HepG2 (cell line): ENCODE results near the gene BTK. TPM values are rescaled to one million over a fixed set of nuclear protein-coding genes. Genes with fewer than 3 reads are reported as not detected.

Experiments
- ATAD3A ChIP-seq: sonication (generic); formaldehyde crosslinking; IDR thresholded peaks from 2 replicates; pipeline ENCODE4 v1.4.0; 2020; ENCODE audit warnings: missing genetic modification reagents
- FOXJ3 ChIP-seq: sonication (generic); formaldehyde crosslinking; IDR thresholded peaks from 2 replicates; pipeline ENCODE4 v1.4.0; 2020; ENCODE audit warnings: missing genetic modification reagents, mild to moderate bottlenecking, borderline replicate concordance
- KAT7 ChIP-seq: IDR thresholded peaks from 2 replicates; pipeline ENCODE4 v1.6.1; 2018; ENCODE audit warnings: borderline replicate concordance, missing compliant biosample characterization
- MEIS2 ChIP-seq: sonication (generic); formaldehyde crosslinking; IDR thresholded peaks from 2 replicates; pipeline ENCODE4 v1.9.0; 2021; ENCODE audit warnings: mild to moderate bottlenecking, missing genetic modification reagents
- PPARG ChIP-seq: conservative IDR thresholded peaks from 2 replicates; pipeline ENCODE4 v1.6.1; 2016; ENCODE audit warnings: missing biosample characterization, missing genetic modification reagents
- SALL2 ChIP-seq: sonication (generic); formaldehyde crosslinking; IDR thresholded peaks from 2 replicates; pipeline ENCODE4 v1.8.1; 2023; ENCODE audit warnings: mild to moderate bottlenecking, missing genetic modification reagents, inconsistent platforms
- SMAD3 ChIP-seq: sonication (generic); formaldehyde crosslinking; IDR thresholded peaks from 2 replicates; pipeline ENCODE4 v1.4.0; 2020; ENCODE audit warnings: missing genetic modification reagents
- SMARCE1 ChIP-seq: fragments of 450-650 bp; IDR thresholded peaks from 2 replicates; pipeline ENCODE4 v1.6.1; 2017; ENCODE audit warnings: borderline replicate concordance
- TGIF2 ChIP-seq: IDR thresholded peaks from 2 replicates; pipeline ENCODE4 v1.6.1; 2016; ENCODE audit warnings: control low read depth, missing compliant biosample characterization
- TOE1 ChIP-seq: sonication (generic); formaldehyde crosslinking; IDR thresholded peaks from 2 replicates; pipeline ENCODE4 v1.4.0; 2020; ENCODE audit warnings: mild to moderate bottlenecking, missing genetic modification reagents
- ZMYM3 ChIP-seq: sonication (generic); formaldehyde crosslinking; IDR thresholded peaks from 2 replicates; pipeline ENCODE4 v1.5.1; 2020; ENCODE audit warnings: mild to moderate bottlenecking, missing genetic modification reagents
- ZNF317 ChIP-seq: sonication (generic); formaldehyde crosslinking; IDR thresholded peaks from 2 replicates; pipeline ENCODE4 v1.5.0; 2020; ENCODE audit warnings: mild to moderate bottlenecking, missing genetic modification reagents
- ZNF382 ChIP-seq: sonication (generic); formaldehyde crosslinking; IDR thresholded peaks from 2 replicates; pipeline ENCODE4 v1.5.0; 2020; ENCODE audit warnings: missing genetic modification reagents, mild to moderate bottlenecking, borderline replicate concordance
- ZNF451 ChIP-seq: sonication (generic); formaldehyde crosslinking; IDR thresholded peaks from 2 replicates; pipeline ENCODE4 v1.5.0; 2020; ENCODE audit warnings: mild to moderate bottlenecking, missing genetic modification reagents
- ZNF878 ChIP-seq: sonication (generic); formaldehyde crosslinking; IDR thresholded peaks from 2 replicates; pipeline ENCODE4 v1.8.1; 2023; ENCODE audit warnings: mild to moderate bottlenecking, missing genetic modification reagents, moderate library complexity
- polyA plus RNA-seq, 8 experiments: library from polyadenylated mRNA; depleted of rRNA in 3 of 8; stranded (reverse) in 7 of 8; unstranded in 1 of 8; fragments of >200 nt; fragmentation: Illumina TruSeq in 4 of 8; extraction: Trizol in 4 of 8; gene quantifications; 2 replicates each; pipeline versions ENCODE4 v1.2.1 to v1.2.3, GENCODE V29; 2011 to 2016; ENCODE audit warnings: low read depth in 4 of 8, missing spikeins in 1 of 8, mixed read lengths in 1 of 8; ENCODE audit not compliant: insufficient read depth in 1 of 8
- total RNA-seq, 5 experiments: library from RNA; depleted of rRNA; stranded (reverse); fragments of >200 nt; fragmentation: Illumina TruSeq; extraction: Trizol; gene quantifications; 2 replicates each; pipeline ENCODE4 v1.2.3, GENCODE V29; 2016; ENCODE audit warnings: low read depth in 1 of 5
- TF ChIP-seq, protein P1 (sequence below): sonication (generic); formaldehyde crosslinking; IDR thresholded peaks from 2 replicates; pipeline ENCODE4 v1.5.1; 2020; ENCODE audit warnings: mild to moderate bottlenecking, missing genetic modification reagents, moderate library complexity
- TF ChIP-seq, protein P2 (sequence below): sonication (generic); formaldehyde crosslinking; IDR thresholded peaks from 2 replicates; pipeline ENCODE4 v1.4.0; 2020; ENCODE audit warnings: missing genetic modification reagents, borderline replicate concordance
- TF ChIP-seq, protein P3 (sequence below): sonication (generic); formaldehyde crosslinking; IDR thresholded peaks from 2 replicates; pipeline ENCODE4 v1.4.0; 2020; ENCODE audit warnings: missing genetic modification reagents
- TF ChIP-seq, protein P4 (sequence below): IDR thresholded peaks from 2 replicates; pipeline ENCODE4 v1.6.1; 2016; ENCODE audit warnings: low read depth, borderline replicate concordance

BTK gene
- total and polyA plus RNA-seq, 2 of the 13 experiments (the other 11 are each of a cell fraction or from before 2014, with no cell fraction given), result not detected

DNA sequence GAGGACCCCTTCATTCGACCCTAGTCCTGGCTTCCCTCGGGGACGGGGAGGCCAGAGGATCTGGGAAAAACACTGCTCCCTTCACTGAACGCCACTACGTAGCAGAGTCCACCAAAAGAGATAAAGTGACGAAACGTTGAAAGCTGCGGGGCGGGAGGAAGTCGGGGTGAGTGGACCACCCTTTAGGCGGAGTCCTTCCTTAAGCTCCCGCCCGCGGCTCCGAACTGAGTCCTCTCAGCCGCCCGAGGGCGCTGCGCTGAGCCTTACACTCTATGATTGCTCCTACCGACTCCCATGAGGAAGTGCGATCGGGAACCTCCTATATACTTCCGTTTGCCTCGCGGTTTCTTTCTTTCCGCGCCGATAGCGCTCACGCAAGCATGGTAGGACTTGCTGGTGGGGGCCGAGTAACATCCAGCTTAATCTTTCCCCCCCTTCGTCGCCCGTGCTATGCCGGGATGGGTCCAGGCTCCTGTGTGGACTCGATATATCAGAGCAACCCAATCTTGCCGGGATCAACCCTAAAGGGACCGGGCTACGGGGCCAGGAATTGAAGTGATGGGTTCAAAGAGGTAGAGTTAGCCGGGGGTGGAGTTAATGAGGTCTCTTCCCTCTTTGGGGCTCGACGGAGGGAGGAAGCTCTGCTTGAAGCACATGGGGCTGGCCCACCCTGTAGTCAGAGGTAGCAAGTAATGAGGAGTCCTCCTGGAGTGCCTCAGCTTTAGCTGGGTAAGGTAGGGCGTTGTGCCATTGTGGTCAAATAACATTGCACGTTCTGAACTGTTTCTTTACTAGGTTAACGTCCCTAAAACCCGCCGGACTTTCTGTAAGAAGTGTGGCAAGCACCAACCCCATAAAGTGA, 4.9 kb upstream of the BTK start, which contains the start of gene RPL36A (continued):
- TF ChIP-seq SMAD3 (no peak), MEIS2 (CRISPR knock-in tag) (no peak), KAT7 (CRISPR knock-in tag) (0 out of 2 replicates have a peak, but pooled peaks have one; percentile 24), TOE1 (CRISPR knock-in tag) (no peak), ZNF317 (0 out of 2 replicates have a peak, but pooled peaks have one; percentile 40), PPARG (CRISPR knock-in tag) (no peak), TGIF2 (CRISPR knock-in tag) (0 out of 2 replicates have a peak, but pooled peaks have one; percentile 49), ZNF878 (CRISPR knock-in tag) (no peak), SALL2 (CRISPR knock-in tag) (0 out of 2 replicates have a peak, but pooled peaks have one; percentile 64), ZNF382 (CRISPR knock-in tag) (no peak), ZMYM3 (CRISPR knock-in tag) (no peak), SMARCE1 (no peak), ZNF451 (CRISPR knock-in tag) (no peak), FOXJ3 (CRISPR knock-in tag) (no peak), ATAD3A (CRISPR knock-in tag) (no peak)
- TF ChIP-seq, protein P1, sequence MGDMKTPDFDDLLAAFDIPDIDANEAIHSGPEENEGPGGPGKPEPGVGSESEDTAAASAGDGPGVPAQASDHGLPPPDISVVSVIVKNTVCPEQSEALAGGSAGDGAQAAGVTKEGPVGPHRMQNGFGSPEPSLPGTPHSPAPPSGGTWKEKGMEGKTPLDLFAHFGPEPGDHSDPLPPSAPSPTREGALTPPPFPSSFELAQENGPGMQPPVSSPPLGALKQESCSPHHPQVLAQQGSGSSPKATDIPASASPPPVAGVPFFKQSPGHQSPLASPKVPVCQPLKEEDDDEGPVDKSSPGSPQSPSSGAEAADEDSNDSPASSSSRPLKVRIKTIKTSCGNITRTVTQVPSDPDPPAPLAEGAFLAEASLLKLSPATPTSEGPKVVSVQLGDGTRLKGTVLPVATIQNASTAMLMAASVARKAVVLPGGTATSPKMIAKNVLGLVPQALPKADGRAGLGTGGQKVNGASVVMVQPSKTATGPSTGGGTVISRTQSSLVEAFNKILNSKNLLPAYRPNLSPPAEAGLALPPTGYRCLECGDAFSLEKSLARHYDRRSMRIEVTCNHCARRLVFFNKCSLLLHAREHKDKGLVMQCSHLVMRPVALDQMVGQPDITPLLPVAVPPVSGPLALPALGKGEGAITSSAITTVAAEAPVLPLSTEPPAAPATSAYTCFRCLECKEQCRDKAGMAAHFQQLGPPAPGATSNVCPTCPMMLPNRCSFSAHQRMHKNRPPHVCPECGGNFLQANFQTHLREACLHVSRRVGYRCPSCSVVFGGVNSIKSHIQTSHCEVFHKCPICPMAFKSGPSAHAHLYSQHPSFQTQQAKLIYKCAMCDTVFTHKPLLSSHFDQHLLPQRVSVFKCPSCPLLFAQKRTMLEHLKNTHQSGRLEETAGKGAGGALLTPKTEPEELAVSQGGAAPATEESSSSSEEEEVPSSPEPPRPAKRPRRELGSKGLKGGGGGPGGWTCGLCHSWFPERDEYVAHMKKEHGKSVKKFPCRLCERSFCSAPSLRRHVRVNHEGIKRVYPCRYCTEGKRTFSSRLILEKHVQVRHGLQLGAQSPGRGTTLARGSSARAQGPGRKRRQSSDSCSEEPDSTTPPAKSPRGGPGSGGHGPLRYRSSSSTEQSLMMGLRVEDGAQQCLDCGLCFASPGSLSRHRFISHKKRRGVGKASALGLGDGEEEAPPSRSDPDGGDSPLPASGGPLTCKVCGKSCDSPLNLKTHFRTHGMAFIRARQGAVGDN (CRISPR knock-in tag), result peak; percentile 74
- TF ChIP-seq, protein P2, sequence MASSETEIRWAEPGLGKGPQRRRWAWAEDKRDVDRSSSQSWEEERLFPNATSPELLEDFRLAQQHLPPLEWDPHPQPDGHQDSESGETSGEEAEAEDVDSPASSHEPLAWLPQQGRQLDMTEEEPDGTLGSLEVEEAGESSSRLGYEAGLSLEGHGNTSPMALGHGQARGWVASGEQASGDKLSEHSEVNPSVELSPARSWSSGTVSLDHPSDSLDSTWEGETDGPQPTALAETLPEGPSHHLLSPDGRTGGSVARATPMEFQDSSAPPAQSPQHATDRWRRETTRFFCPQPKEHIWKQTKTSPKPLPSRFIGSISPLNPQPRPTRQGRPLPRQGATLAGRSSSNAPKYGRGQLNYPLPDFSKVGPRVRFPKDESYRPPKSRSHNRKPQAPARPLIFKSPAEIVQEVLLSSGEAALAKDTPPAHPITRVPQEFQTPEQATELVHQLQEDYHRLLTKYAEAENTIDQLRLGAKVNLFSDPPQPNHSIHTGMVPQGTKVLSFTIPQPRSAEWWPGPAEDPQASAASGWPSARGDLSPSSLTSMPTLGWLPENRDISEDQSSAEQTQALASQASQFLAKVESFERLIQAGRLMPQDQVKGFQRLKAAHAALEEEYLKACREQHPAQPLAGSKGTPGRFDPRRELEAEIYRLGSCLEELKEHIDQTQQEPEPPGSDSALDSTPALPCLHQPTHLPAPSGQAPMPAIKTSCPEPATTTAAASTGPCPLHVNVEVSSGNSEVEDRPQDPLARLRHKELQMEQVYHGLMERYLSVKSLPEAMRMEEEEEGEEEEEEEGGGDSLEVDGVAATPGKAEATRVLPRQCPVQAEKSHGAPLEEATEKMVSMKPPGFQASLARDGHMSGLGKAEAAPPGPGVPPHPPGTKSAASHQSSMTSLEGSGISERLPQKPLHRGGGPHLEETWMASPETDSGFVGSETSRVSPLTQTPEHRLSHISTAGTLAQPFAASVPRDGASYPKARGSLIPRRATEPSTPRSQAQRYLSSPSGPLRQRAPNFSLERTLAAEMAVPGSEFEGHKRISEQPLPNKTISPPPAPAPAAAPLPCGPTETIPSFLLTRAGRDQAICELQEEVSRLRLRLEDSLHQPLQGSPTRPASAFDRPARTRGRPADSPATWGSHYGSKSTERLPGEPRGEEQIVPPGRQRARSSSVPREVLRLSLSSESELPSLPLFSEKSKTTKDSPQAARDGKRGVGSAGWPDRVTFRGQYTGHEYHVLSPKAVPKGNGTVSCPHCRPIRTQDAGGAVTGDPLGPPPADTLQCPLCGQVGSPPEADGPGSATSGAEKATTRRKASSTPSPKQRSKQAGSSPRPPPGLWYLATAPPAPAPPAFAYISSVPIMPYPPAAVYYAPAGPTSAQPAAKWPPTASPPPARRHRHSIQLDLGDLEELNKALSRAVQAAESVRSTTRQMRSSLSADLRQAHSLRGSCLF (CRISPR knock-in tag), result no peak
- TF ChIP-seq, protein P3, sequence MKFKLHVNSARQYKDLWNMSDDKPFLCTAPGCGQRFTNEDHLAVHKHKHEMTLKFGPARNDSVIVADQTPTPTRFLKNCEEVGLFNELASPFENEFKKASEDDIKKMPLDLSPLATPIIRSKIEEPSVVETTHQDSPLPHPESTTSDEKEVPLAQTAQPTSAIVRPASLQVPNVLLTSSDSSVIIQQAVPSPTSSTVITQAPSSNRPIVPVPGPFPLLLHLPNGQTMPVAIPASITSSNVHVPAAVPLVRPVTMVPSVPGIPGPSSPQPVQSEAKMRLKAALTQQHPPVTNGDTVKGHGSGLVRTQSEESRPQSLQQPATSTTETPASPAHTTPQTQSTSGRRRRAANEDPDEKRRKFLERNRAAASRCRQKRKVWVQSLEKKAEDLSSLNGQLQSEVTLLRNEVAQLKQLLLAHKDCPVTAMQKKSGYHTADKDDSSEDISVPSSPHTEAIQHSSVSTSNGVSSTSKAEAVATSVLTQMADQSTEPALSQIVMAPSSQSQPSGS (CRISPR knock-in tag), result peak; percentile 59; the same call in 1 of the 2 replicates
- TF ChIP-seq, protein P4, sequence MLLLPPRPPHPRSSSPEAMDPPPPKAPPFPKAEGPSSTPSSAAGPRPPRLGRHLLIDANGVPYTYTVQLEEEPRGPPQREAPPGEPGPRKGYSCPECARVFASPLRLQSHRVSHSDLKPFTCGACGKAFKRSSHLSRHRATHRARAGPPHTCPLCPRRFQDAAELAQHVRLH, result 0 out of 2 replicates have a peak, but pooled peaks have one; percentile 44
